ENCODE measurements around the gene BEST1.

The BEST1 gene

DNA sequence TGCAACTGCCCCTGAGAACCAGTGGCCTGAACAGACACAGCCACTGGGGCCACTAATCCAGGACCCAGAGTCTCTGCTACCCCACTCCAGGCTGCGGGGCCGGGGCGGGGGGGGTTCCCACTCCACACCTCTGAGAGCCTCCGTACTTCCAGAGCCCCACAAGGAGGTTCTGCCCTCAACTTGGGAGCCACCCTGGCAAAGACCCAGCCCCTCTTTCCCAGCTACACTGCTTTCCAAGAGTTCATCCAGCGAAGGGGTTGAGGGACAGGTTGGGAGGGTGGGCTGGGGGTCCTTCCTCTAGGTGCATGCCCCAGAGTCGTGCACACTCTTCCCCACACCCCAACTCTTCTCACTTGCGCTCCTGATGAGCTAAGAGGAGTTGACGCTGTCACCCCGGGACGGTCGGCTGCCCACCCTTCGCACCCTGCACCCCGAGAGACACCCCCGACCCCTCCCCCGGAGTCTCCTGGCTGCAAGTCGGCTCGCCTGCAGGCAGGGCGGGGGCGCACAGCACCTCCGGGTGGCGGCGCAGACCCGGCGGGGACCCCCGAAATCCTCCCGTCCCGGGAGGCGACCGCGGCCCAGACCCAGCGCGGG lies 33.3 kb upstream of the BEST1 start:
- DNase-seq (ENCODE audit: low read depth): no peak

DNA sequence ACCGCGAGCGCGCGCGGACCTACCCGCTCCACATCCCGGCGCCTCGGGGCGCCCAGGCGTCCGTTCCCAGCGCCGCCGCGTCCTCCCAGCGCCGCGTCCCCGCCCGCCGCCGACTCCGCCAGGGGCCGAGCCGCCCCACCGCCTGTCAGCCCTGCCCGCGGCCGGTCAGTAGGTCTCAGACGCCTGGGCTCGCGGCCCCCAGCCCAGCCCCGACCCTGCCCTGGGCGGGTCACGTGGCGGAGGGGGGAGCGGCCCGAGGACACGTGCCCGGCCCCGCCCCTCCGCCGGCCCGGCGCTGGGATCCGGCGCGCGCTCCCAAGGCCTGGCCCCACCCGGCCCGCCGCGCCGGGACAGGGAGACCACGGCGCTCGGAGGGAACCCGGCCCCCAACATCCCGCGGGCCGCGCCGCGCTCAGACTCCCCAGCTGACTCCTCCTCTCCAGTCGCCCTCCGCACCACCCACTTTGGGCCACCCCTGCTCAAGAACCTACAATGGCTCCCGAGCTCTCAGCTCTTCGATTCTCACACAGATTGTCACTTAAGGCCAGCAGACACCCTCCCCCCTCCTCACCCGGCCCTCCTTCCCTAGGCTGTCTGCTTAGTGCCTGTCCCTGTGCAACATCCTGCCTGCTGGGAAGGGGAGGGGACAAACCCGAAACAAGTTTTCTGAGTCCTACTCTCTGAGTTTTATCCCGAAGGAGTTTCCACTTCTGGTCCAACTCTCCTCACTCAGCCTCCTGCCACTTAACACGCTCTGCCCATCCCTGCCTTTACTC lies 32.6 kb upstream of the BEST1 start, which contains the start of gene RAB3IL1:
TSS of gene RAB3IL1 (minus strand) at position 233 of the 776 bp plus-strand sequence. CDS start at position 34, 199 bp downstream.
- peak; percentile 11 for DNase-seq (ENCODE audit: low read depth)

DNA sequence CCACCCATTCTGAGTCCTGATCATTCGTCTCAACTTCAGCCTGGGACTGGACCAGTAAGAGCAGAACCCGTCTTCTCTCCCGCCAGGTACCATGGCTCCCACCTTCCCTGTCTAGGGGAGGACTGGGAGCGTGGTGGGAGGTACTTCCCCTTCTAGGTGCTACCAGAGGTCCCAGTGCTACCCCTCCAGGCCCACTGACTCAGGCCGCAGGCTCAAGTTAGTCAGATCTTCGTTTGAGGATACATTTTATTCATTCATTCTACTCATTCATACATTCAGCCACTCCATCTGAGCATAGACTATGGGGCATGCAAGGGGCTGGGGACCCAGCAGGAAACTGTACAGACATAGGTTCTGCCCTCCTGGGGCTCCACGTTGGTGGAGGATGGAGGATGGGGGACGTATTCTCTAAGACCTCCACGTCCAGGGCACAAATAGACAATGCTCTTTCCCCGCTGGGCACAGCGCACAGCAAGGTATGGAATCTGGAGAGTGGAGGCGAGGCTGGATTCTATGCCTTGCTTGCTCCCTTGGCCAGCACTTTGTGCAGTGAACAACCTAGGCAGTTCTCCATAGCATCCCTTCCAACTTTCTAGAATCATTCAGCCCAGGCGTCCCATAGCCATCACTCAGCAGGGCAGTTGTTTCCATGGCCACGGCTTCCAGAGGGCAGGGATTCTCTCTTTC lies 31.8 kb upstream of the BEST1 start:
- DNase-seq (ENCODE audit: low read depth): no peak

DNA sequence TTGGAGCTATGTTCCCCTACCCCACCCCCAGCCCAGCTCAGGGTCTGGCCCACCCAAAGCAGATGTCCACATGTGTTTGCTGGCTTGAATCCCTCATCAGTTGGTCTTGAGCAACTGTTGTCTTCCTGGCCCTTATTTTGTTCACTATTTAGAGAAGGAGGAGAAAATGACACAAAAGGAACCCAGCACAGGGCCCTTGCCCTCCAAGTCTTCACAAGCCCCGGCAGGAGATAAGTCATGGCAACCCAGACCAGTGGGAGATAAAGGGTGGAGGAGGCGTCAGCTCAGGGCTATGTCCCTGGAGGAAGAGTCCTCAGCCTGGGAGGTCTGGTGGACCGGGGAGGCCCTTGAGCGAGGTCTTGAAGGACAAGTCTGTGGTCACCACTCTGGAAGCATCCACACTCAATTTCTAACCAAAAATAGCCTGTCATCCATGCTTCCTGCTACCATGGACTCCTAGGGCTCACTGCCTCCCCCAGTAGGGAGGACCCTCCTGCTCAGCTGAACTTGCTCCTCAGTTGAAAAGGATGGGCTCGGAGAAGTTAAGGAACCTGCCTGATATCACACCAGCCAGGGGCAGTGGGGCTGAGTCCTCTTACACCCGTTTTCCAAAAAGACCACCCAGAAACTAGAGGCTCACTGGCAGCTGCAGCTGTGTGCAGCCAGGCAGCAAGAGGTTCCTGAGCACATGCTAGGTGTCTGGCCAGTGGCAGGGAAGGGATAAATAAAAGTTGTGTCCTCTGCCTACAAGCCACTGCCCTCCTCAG lies 31.0 kb upstream of the BEST1 start:
- no peak for DNase-seq (ENCODE audit: low read depth)

DNA sequence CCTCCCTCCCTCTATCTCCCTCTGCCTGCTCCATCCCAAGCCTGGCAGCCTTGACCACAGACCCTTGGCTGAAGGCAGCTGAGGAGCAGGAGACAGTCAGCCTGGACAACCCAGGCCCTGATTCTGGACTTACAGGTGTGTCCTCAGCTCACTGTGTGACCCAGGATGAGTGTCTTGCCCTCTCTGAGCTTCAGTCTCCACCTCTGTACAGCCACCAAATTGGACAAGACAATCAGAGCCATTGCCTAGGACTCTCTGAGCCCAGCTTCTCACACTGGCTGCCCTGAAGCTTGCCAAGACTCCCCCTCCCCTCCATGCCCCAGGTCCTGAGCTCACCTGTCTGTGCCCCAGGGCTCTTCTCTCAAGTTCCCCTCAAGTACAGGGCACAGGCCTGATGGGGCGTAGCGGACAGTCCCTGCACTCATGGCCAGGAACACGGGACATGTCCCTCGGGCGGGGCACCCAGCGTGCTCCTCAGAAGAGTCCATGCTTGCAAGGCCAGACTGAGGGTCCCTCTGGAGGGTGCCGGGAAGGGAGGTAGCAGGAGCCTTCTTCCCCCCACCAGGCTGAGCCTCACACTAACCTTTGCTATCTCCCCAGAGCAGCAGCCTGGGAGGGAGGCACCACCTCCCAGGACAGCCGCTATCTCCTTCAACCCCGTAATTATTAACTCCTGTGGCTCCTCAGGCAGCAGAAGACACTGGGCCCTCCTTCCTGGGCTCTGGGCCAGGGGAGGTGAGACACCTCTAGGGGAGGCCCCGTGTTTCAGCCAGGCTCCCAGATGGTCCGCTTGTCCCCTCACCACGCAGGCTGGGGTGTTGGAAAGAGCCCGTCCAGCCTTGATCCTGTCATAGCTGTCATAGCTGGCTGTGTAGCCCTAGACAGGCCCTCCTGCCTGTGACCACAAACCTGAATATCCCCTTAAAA lies 30.2 kb upstream of the BEST1 start:
- DNase-seq (ENCODE audit: low read depth): no peak

DNA sequence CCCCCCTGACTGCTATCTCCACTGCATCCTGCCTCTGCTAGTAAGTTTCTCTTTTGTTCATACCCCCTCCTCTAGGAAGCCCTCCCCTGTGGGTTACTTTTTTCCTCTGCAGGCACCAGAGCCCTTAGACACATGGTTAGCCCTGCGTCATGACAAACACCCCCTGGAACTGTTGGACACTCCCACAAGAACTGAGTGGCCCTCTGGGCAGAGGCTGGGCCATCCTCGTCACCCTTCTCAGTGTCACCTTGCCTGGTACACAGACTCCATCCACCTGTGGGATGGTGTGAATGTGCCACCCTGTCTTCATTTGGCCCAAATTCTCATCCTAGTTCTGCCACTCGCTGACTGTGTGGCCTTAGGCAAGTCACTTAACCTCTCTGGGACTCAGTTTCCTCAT lies 28.7 kb upstream of the BEST1 start:
- DNase-seq (ENCODE audit: low read depth): no peak

DNA sequence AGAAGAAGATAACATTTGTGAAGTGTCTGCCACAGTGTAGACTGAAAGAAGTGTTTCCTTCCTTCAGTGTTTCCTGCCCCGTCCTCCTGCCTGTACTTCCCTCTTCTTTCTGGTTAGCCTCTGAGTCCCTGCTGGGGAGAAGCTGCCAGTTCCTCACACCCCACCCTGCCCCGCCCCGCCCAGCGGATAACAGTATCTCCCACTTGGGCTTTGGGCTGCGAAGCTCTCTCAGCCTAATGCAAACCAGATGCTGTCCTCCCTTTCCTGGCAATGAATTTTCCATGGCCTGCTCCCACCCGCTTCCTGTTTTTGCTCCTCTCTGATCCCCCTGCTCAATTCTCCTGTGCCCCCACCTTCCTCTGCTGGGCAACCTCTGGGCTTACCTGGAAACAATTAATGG lies 27.6 kb upstream of the BEST1 start:
- DNase-seq (ENCODE audit: low read depth): peak; percentile 29

DNA sequence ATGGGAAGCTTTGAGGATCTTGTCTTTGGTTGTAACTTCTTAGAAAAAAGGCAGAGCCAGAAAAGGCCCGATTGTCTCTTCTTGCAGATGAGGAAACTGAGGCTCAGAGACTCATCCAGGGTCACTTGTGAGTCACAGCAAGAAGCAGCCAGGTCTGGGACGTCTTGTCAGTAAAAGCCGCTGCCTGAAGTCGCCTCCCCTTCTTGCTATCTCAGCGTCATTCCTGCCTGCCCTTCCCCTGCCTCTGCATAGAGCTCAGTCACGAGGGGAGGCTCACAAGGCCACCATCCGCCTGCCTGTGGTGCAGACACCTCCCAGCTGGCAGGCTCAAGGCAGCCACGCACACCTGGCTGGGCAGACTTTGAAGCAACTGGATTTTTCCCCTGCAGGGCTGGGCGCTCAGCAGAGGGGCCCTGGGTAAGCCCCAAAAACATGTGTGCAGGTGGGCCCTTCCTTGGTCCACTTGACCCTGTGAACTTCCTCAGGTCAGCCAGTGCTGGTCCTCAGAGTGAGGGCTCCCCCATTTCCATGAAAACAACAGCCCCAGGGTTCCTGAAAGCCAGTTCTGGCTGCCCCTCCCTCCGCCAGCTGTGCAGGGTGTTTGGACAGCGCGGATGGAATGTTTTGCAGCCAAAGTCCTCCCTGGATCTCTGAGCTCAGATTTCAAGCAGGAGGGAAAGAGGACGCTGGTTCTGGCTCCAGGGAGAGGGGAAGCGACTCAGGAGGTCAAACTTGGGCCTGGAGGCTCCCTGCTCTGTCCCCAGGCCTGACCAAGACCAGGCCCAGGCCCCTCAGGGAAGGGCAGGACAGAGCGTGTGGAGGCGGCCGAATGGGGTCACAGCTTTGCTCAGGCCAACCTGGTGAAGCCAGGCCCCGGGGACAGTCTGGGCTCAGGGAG lies 26.7 kb upstream of the BEST1 start:
- peak; percentile 56 for DNase-seq (ENCODE audit: low read depth)

DNA sequence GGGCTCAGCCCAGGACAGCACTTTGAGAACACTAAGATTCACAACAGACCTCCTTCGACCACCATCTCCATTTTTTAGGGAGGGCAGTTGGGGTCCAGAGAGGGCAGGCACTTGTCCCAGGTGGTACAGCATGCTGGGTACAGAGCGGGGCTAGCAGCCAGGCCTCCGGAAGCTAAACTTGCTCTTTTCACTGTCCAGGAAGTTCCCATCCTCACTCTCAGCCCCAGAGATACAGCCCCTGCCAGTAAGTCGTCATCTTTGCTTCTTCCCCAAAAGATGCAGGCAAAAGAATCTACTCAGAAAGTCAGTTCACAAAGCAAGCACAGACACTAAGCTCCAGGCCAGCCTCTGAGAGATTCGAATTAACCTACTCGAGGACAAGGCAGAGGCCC lies 26.1 kb upstream of the BEST1 start:
- no peak for DNase-seq (ENCODE audit: low read depth)

DNA sequence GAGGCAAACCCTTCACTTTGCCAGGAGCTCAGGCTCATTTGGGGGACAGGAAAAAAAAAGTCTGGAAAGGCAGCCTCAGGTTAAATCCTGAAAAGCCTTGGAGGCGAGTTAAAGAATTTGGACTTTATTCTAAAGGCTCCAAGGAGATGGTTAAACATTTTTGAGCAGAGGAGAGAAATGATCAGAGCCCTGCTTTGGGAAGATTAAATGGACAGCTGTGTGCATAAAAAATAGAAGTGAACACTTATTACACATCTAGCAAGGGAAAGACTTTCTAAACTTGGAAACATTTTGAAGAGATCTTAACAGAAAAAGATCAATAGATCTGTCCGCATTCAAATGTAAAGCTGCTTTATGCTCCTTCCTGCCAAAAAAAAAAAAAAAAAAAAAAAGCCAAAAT lies 24.4 kb upstream of the BEST1 start:
- DNase-seq (ENCODE audit: low read depth): no peak

DNA sequence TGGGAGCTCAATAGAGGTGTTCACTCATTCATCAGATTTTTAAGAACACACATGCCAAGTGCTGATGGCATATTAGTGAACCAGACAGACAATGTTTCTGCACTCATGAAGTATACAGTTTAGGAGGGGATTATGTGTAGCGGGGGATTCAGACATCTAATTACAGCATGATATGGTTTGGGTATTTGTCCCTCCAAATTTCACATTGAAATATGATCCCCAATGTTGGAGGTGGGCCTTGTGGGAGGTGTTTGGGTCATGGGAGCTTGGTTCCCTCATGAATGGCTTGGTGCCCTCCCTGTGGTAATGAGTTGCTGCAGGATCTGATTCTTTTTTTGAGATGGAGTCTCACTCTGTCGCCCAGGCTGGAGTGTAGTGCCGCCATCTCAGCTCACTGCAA lies 23.9 kb upstream of the BEST1 start:
- DNase-seq (ENCODE audit: low read depth): no peak

DNA sequence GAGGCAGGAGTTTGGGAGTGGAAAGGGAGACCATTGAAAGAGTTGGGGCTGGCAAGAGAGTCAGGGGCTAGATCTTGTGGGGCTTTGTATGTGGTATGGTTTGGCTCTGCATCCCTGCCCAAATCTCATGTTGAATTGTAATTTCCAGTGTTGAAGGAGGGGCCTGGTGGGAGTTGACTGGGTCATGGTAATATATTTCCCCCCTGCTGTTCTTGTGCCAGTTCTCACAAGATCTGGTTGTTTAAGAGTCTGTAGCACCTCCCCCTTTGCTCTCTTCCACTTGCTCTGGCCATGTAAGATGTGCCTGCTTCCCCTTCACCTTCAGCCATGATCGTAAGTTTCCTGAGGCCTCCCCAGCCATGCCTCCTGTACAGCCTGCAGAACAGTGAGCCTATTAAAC lies 22.6 kb upstream of the BEST1 start:
- DNase-seq (ENCODE audit: low read depth): no peak

DNA sequence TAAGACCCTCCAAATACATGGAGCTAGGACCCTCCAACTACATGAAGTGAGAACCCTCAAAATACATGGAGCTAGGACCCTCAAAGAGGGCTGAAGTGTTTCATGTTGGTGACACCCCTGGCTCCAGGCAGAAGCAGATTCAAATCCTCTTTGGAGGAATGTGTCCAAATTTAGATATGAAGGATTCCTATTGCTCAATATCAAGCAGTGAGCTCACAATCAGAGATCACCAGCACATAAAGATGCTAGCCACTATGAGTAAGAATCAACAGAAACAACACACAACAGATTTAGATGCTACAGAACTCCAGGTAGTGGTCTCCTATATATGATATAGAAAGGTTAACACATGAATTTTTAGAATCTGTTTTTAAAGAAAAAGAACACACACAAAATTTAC lies 21.5 kb upstream of the BEST1 start:
- DNase-seq (ENCODE audit: low read depth): no peak

DNA sequence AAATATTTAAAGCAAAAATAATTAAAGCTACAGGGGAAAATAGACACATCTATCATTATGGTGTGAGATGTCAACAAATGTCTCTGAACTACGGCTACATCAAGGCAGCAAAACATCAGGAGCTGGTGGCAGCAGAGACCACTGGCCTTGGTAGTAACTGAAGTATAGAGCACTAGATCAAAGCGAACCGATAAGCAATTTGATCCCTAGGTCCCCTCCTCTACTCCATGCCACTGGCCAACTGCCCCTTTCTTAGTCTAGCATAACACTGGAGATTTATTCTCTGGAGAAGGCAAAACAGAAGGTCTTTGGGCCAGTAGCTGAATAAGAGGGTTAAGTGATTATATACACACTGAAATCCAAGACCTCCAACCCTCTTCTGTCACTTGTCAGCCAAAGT lies 19.2 kb upstream of the BEST1 start:
- no peak for DNase-seq (ENCODE audit: low read depth)

DNA sequence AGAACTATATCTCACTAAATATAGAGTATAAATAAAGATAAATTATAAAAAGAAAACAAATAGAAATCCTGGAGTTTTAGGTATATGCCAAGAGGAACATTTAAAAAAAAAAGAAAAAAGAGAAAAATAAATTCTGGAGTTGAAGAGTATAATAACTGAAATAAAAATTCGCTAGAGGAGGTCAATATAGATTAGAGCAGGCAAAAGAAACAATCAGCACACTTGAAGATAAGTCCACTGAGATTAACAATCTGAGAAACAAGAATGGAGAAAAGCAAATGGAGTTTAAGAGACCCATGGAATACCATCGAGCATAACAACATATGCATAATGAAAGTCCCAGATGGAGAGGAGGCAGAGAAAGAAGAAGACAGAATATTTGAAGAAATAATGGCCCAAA lies 14.3 kb upstream of the BEST1 start:
- no peak for DNase-seq (ENCODE audit: low read depth)

DNA sequence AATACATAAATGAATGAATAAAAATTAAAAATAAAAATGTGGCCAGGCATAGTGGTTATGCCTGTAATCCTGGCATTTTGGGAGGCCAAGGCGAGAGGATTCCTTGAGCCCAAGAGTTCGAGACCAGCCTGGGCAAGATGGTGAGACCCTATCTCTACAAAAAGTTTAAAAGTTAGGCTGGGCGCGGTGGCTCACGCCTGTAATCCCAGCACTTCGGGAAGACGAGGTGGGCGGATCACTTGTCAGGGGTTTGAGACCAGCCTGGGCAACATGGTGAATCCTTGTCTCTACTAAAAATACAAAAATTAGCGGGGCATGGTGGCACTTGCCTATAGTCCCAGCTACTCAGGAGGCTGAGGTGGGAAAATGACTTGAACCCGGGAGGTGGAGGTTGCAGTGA lies 9.7 kb upstream of the BEST1 start:
- no peak for DNase-seq (ENCODE audit: low read depth)

DNA sequence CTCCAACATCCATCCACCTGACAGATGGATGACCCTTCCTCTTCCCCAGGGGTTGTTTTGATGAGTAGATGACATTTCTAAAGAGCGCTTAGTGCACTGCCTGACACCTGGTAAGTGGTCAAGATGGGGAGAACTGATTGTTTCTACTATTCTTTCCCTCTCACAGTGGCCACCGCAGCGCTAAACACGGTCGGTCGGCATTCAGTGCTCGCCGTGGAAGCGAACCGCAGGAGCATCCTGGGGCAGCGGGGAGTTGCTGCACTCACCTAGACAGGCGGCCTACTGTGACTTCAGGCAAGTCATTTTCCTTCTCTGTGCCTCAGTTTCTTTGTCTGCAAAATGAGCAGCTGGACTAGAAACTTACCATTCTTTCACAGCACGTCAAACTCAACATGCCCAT lies 5.0 kb upstream of the BEST1 start:
- no peak for DNase-seq (ENCODE audit: low read depth)

DNA sequence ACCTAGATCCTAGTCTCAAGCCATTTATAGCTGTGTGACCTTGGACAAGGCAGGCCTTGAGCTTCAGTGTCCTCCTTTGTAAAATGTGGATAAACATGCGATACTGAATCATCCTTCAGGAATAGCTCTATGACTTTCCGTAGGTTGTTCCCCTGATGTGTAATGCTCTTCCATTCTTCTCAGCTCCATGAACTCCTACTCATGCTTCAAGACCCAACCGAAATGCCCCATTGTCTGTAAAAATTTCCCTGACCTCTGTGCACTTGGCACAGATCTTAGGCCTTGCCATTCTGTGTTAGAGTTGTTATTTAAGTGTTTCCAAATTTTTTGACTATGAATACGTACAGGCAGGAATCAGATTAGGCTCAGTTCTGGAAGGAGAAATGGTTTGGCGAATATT lies 3.3 kb upstream of the BEST1 start:
- no peak for DNase-seq (ENCODE audit: low read depth)

DNA sequence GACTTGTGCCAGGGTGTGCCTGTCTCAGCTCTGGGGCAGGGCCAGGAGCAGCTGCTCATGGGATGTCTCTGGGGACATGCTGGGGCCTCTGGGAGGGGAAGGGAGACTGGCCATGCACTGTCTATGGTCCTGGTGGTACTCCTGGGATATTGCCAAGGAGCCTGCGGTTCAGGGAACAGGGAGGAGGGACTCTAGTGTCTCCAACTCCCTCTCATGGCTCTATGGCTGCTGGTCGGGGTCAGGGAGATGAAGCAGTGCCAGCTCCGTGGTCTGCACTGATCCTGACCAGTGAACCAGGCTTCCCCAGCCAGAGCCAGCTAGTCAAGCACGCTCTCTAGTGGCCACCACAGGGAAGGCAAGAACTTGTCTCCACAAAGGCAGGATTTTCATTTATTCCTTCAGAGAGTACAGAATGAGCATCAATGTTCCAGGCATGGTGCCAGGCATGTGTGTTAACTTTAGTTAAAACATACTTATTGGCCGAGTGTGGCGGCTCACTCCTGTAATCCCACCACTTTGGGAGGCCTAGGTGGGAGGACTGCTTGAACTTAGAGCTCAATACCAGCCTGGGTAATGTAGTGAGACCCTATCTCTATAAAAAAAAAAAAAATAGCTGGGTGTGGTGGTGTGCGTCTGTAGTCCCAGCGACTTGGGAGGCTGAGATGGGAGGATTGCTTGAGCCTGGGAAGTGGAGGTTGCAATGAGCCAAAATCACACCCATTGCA lies 2.5 kb upstream of the BEST1 start:
- DNase-seq (ENCODE audit: low read depth): peak; percentile 88

DNA sequence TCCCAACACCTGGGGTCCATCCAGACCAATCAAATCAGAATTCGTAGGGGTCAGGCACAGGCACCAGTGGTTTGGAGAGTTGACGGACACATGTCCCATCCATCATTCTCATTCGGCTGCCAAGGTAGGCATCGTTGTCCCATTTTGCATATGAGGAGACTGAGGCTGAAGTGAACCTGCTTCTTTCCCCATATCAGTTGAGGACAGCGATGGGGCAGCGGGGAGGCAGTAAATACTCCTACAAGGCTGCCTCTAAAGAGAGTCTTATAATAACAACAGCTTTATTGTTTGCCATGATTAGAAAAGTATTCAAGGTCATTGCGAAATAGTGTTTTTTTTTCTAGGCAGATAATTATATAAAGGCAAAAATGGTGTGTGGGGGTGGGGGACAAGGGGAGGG lies 1.6 kb upstream of the BEST1 start:
- no peak for DNase-seq (ENCODE audit: low read depth)

All from iris pigment epithelial cell (primary cell).